Measurements from ENCODE around the gene PFKP.

GRCh38 chr10:3042589-3042988 is 24.8 kb upstream of the PFKP start:
- TF ChIP-seq CTCF (IDR thresholded peaks at IDR 0.05) (no peak), POLR2A (IDR thresholded peaks at IDR 0.05) (no peak)
